ENCODE measurements around the gene CRIP1. TPM values are rescaled to one million over a fixed set of nuclear protein-coding genes. Genes with fewer than 3 reads are reported as not detected.
A peak's percentile ranks its signal among the peaks of the same experiment; 100 is the strongest.

Gene CRIP1
- total RNA-seq, 4 donors from 2014 or later: 28.6 to 140 (median 76.2) TPM

GRCh38 chr14:105447651-105448640 is 38.7 kb upstream of the CRIP1 start:
- peaks cover 33% of the 10 kb centered on the region for H3K36me3 ChIP-seq
- TF ChIP-seq CTCF (IDR thresholded peaks at IDR 0.05) (no peak), EP300 (IDR thresholded peaks at IDR 0.05) (no peak), POLR2A (IDR thresholded peaks at IDR 0.05) (no peak), POLR2AphosphoS5 (IDR thresholded peaks at IDR 0.05) (no peak)
- no peak for DNase-seq (ENCODE audit: low spot score in 2 of 2)
- 89% methylated on average over 13 of the region's 31 CpGs for WGBS
- H3K27ac ChIP-seq: no peak overlapping the region
- peaks cover 8% of the 10 kb centered on the region for H3K4me1 ChIP-seq
- no peaks in the 10 kb centered on the region for H3K27me3 ChIP-seq
- H3K4me3 ChIP-seq: no peak overlapping the region
- H3K9me3 ChIP-seq: no peaks in the 10 kb centered on the region

DNA sequence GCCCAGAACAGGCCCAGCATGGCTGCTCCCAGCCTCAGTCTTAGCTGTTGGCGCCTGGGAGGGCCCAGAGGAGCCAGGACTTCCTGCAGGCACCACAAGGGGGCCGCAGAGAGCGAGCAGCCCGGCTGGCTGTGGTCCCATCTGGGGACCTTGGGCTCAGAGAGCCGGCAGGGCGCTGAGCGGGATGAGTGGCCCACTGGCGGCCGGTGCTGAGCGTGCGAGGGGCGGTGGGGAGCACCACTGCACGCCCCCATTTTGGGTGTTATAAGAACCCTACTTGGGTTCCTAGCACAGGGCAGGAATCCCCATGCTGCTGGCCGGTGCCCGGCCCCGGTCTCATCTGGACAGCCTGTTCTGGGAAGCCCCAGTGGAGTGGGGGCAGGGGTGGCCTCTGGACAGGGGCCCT is 38.0 kb upstream of the CRIP1 start:
- H3K9me3 ChIP-seq: no peaks in the 10 kb centered on the region
- peaks cover 8% of the 10 kb centered on the region for H3K4me1 ChIP-seq
- no peak overlapping the region for H3K27ac ChIP-seq
- H3K27me3 ChIP-seq: no peaks in the 10 kb centered on the region
- DNase-seq (ENCODE audit: low spot score in 2 of 2): no peak
- H3K4me3 ChIP-seq: no peak overlapping the region
- H3K36me3 ChIP-seq: peaks cover 40% of the 10 kb centered on the region
- WGBS: 58% methylated on average over 15 of the region's 16 CpGs
- TF ChIP-seq POLR2AphosphoS5 (IDR thresholded peaks at IDR 0.05) (no peak), EP300 (IDR thresholded peaks at IDR 0.05) (no peak), CTCF (IDR thresholded peaks at IDR 0.05) (peak; percentile 83 to 96)

- Histone ChIP-seq H3K27me3 (no peaks in the 10 kb centered on the region), H3K4me1 (peaks cover 8% of the 10 kb centered on the region), H3K9me3 (no peaks in the 10 kb centered on the region), H3K36me3 (peaks cover 48% of the 10 kb centered on the region), H3K27ac (no peak overlapping the region), H3K4me3 (no peak overlapping the region)
- TF ChIP-seq EP300 (IDR thresholded peaks at IDR 0.05) (no peak), POLR2A (IDR thresholded peaks at IDR 0.05) (no peak)
- no peak for DNase-seq (ENCODE audit: low spot score in 2 of 2)
- 88% methylated on average over 13 of the region's 47 CpGs for WGBS
Measured at GRCh38 chr14:105449276-105450122, 37.2 kb upstream of the CRIP1 start.

DNA sequence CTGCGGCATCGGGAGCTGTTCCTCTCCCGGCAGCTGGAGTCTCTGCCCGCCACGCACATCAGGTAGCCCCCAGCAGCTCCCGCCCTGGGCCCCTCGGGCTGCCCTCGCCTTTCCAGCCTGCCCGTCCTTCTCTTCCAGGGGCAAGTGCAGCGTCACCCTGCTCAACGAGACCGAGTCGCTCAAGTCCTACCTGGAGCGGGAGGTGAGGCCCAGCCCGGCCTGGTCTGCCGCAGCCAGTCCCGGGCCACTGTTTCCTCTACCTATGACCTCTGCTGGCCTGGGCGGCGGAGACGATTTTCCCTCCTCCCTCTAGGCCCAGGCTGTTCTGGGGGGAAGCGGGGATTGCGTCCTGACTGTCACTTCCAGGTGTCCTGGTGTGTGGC is 36.6 kb upstream of the CRIP1 start:
- no peak for TF ChIP-seq EP300 (IDR thresholded peaks at IDR 0.05)
- TF ChIP-seq POLR2A (IDR thresholded peaks at IDR 0.05): no peak
- TF ChIP-seq CTCF (IDR thresholded peaks at IDR 0.05): no peak
- no peak for TF ChIP-seq POLR2AphosphoS5 (IDR thresholded peaks at IDR 0.05)
- Histone ChIP-seq H3K4me1 (peaks cover 8% of the 10 kb centered on the region), H3K36me3 (peaks cover 54% of the 10 kb centered on the region), H3K9me3 (no peaks in the 10 kb centered on the region), H3K4me3 (no peak overlapping the region), H3K27me3 (no peaks in the 10 kb centered on the region), H3K27ac (no peak overlapping the region)
- no peak for DNase-seq (ENCODE audit: low spot score in 2 of 2)
- whole genome bisulfite sequencing: 100% methylated on average over 1 of the region's 22 CpGs

- H3K27ac ChIP-seq: no peak overlapping the region
- H3K27me3 ChIP-seq: no peaks in the 10 kb centered on the region
- H3K4me3 ChIP-seq: no peak overlapping the region
- TF ChIP-seq CTCF (IDR thresholded peaks at IDR 0.05) (no peak), EP300 (IDR thresholded peaks at IDR 0.05) (no peak), POLR2AphosphoS5 (IDR thresholded peaks at IDR 0.05) (no peak), POLR2A (IDR thresholded peaks at IDR 0.05) (no peak)
- peaks cover 64% of the 10 kb centered on the region for H3K36me3 ChIP-seq
- H3K4me1 ChIP-seq: peaks cover 8% of the 10 kb centered on the region
- no peak for DNase-seq (ENCODE audit: low spot score in 2 of 2)
- no peaks in the 10 kb centered on the region for H3K9me3 ChIP-seq
- WGBS: 93% methylated on average over 10 of the region's 29 CpGs
Measured at GRCh38 chr14:105450864-105451720, 35.6 kb upstream of the CRIP1 start.

Data from suprapubic skin (tissue), 4 donors.